Sigmoid colon (tissue), 4 donors: Measurements from ENCODE around the gene TIMM17B.

Experiments
- EP300 ChIP-seq, 4 donors: sonication (generic); formaldehyde crosslinking; IDR thresholded peaks; one replicate each; pipeline ENCODE4 v1.6.1; 2017; ENCODE audit warnings: antibody characterized with exemption in 4 of 4
- POLR2A ChIP-seq, 2 donors: fragments of 450-650 bp; IDR thresholded peaks; one replicate each; pipeline ENCODE4 v1.6.1; 2016; ENCODE audit warnings: antibody characterized with exemption in 2 of 2, mild to moderate bottlenecking in 2 of 2, moderate library complexity in 2 of 2
- TF ChIP-seq, protein P1 (sequence below), 4 experiments: fragments of 450-650 bp in 3 of 4; fragments of 200-600 bp in 1 of 4; IDR thresholded peaks; one replicate each; pipeline ENCODE4 v1.5.1; 2016 to 2019; ENCODE audit warnings: antibody characterized with exemption in 4 of 4, mild to moderate bottlenecking in 3 of 4, moderate library complexity in 2 of 4

DNA sequence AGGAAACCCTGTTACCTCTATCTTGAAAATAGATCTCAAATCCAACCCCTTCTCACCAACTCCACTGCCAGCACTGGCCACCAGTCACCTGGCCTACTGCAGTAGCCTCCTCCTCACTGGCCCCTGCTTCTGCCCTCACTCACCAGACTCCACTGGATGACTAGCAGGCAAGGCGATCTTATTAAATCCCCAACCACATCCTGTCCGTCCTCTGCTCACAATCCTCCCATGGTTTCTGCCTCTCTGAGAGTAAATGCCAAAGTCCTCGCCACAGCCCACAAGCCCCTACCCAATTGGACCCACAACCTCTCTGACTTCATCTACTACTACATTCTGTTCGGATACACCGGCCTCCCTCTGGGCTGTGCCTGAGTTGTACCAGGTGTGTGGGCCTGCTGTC lies 26.7 kb upstream of the TIMM17B start:
- TF ChIP-seq, protein P1, sequence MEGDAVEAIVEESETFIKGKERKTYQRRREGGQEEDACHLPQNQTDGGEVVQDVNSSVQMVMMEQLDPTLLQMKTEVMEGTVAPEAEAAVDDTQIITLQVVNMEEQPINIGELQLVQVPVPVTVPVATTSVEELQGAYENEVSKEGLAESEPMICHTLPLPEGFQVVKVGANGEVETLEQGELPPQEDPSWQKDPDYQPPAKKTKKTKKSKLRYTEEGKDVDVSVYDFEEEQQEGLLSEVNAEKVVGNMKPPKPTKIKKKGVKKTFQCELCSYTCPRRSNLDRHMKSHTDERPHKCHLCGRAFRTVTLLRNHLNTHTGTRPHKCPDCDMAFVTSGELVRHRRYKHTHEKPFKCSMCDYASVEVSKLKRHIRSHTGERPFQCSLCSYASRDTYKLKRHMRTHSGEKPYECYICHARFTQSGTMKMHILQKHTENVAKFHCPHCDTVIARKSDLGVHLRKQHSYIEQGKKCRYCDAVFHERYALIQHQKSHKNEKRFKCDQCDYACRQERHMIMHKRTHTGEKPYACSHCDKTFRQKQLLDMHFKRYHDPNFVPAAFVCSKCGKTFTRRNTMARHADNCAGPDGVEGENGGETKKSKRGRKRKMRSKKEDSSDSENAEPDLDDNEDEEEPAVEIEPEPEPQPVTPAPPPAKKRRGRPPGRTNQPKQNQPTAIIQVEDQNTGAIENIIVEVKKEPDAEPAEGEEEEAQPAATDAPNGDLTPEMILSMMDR (IDR thresholded peaks at IDR 0.05), result no peak
- TF ChIP-seq POLR2A (IDR thresholded peaks at IDR 0.05) (no peak), EP300 (IDR thresholded peaks at IDR 0.05) (no peak)
